Brain microvascular endothelial cell (primary cell): ENCODE results near the gene ANKHD1.

Source experiments
- DNase-seq: peaks from one replicate; pipeline ENCODE4 v3.0.0-alpha.2; 2020
- H3K27ac ChIP-seq: fragments of 250-450 bp; sonication (Bioruptor Pico); 2 replicates; pipeline ENCODE4 v1.5.1; 2020; ENCODE audit warnings: mild to moderate bottlenecking, moderate library complexity
- H3K27me3 ChIP-seq: fragments of 250-450 bp; sonication (Bioruptor Pico); replicated peaks from 2 replicates; pipeline ENCODE4 v1.5.1; 2020; ENCODE audit warnings: mild to moderate bottlenecking
- H3K36me3 ChIP-seq: fragments of 250-450 bp; sonication (Bioruptor Pico); replicated peaks from 2 replicates; pipeline ENCODE4 v1.5.1; 2020; ENCODE audit warnings: mild to moderate bottlenecking
- H3K4me3 ChIP-seq: 2 replicates; pipeline ENCODE4 v1.5.1; 2011; ENCODE audit warnings: low read depth, mild to moderate bottlenecking, control low read depth, low read length, moderate library complexity
- in situ Hi-C: cut with HindIII; loops from 2 replicates; pipeline ENCODE4 v1.10.0; 2017; ENCODE audit warnings: low sequenced_read_pairs, low pct_ligation_motif_present
- TF ChIP-seq, protein P1 (sequence below): IDR thresholded peaks from 2 replicates; pipeline ENCODE4 v1.5.1; 2011; ENCODE audit warnings: low read depth, mild to moderate bottlenecking, moderate library complexity, low read length, control low read depth, inconsistent platforms; ENCODE audit errors: missing control alignments

ANKHD1 gene

GRCh38 chr5:140502834-140503233 lies 101.2 kb downstream of the ANKHD1 start:
- Histone ChIP-seq H3K4me3 (no peak overlapping the region), H3K27ac (no peak overlapping the region), H3K27me3 (no peaks in the 10 kb centered on the region), H3K36me3 (peaks cover 21% of the 10 kb centered on the region)
- TF ChIP-seq, protein P1, sequence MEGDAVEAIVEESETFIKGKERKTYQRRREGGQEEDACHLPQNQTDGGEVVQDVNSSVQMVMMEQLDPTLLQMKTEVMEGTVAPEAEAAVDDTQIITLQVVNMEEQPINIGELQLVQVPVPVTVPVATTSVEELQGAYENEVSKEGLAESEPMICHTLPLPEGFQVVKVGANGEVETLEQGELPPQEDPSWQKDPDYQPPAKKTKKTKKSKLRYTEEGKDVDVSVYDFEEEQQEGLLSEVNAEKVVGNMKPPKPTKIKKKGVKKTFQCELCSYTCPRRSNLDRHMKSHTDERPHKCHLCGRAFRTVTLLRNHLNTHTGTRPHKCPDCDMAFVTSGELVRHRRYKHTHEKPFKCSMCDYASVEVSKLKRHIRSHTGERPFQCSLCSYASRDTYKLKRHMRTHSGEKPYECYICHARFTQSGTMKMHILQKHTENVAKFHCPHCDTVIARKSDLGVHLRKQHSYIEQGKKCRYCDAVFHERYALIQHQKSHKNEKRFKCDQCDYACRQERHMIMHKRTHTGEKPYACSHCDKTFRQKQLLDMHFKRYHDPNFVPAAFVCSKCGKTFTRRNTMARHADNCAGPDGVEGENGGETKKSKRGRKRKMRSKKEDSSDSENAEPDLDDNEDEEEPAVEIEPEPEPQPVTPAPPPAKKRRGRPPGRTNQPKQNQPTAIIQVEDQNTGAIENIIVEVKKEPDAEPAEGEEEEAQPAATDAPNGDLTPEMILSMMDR = no peak
- no peak for DNase-seq
- in situ Hi-C loops = no loop called here

DNA sequence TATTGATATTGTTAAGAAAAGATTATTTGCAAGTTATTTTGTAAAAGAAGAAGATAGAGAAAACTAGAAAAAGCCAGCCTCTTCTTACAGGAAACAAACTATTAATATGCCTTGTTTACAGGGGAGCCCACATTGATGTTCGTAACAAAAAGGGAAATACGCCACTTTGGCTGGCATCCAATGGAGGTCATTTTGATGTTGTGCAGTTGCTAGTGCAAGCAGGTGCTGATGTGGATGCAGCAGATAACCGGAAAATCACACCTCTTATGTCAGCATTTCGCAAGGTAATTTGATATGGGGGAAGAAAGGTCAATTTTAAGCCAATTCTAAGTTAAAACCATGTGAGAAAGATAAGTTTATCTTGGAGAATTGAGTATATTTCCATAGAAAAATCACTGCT lies 108.3 kb downstream of the ANKHD1 start:
- in situ Hi-C loops = no loop called here
- H3K27ac ChIP-seq = no peak overlapping the region
- TF ChIP-seq, protein P1 = no peak
- H3K36me3 ChIP-seq = peaks cover 22% of the 10 kb centered on the region
- H3K27me3 ChIP-seq = no peaks in the 10 kb centered on the region
- H3K4me3 ChIP-seq = no peak overlapping the region
- no peak for DNase-seq

GRCh38 chr5:140513124-140513523 lies 111.5 kb downstream of the ANKHD1 start:
- TF ChIP-seq, protein P1 = no peak
- H3K27me3 ChIP-seq = no peaks in the 10 kb centered on the region
- no peak overlapping the region for H3K27ac ChIP-seq
- DNase-seq = no peak
- in situ Hi-C loops = no loop called here
- no peak overlapping the region for H3K4me3 ChIP-seq
- H3K36me3 ChIP-seq = peaks cover 7% of the 10 kb centered on the region

DNA sequence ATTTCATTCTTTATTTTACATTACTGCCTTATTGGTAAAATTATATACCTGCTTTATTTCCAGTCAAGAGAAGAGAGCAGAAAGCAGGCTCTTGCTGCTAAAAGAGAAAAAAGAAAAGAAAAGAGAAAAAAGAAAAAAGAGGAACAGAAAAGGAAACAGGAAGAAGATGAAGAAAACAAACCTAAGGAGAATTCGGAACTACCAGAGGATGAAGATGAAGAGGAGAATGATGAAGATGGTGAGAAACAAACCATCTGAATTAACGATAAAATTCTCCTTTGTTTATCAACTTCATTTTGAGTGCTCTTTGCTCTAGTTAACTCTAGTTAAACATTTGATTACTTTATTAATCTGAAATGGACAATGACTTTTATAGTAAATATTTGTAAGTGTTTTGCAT lies 122.4 kb downstream of the ANKHD1 start:
- no peaks in the 10 kb centered on the region for H3K27me3 ChIP-seq
- TF ChIP-seq, protein P1 = no peak
- no peak for DNase-seq
- in situ Hi-C loops = no loop called here
- H3K4me3 ChIP-seq = no peak overlapping the region
- H3K36me3 ChIP-seq = peaks cover 22% of the 10 kb centered on the region
- no peak overlapping the region for H3K27ac ChIP-seq

- no peak overlapping the region for H3K27ac ChIP-seq
- no peak for DNase-seq
- peaks cover 33% of the 10 kb centered on the region for H3K36me3 ChIP-seq
- no peaks in the 10 kb centered on the region for H3K27me3 ChIP-seq
- TF ChIP-seq, protein P1 = no peak
- no peak overlapping the region for H3K4me3 ChIP-seq
- in situ Hi-C loops = no loop called here
Measured at GRCh38 chr5:140540227-140540626, 138.6 kb downstream of the ANKHD1 start.

- H3K36me3 ChIP-seq = peaks cover 27% of the 10 kb centered on the region
- DNase-seq = no peak
- no peaks in the 10 kb centered on the region for H3K27me3 ChIP-seq
- H3K27ac ChIP-seq = no peak overlapping the region
- TF ChIP-seq, protein P1 = no peak
- no peak overlapping the region for H3K4me3 ChIP-seq
- in situ Hi-C loops = no loop called here
Measured at GRCh38 chr5:140542972-140543371, 141.3 kb downstream of the ANKHD1 start.
